ENCODE data around the gene ASAH2B.

ASAH2B gene

GRCh38 chr10:50798297-50798696 is 58.6 kb downstream of the ASAH2B start:
- no peak for DNase-seq (ENCODE audit: low read depth)

- no peak for DNase-seq (ENCODE audit: low read depth)
Observed at GRCh38 chr10:50799595-50799994, 59.9 kb downstream of the ASAH2B start.

- DNase-seq (ENCODE audit: low read depth) = no peak
Observed at GRCh38 chr10:50805981-50806622, 66.4 kb downstream of the ASAH2B start.

GRCh38 chr10:50807851-50808776 is 68.4 kb downstream of the ASAH2B start:
- DNase-seq (ENCODE audit: low read depth) = no peak
